H1 (cell line): Measurements from ENCODE around the gene MPZL3. TPM values are rescaled to one million over a fixed set of nuclear protein-coding genes. Genes with fewer than 3 reads are reported as not detected.

Experiments used
- CBX5 ChIP-seq: fragments of 300-800, 300-1000 bp; sonication (generic); IDR thresholded peaks from 2 replicates; pipeline ENCODE4 v1.7.1; 2016; ENCODE audit warnings: antibody characterized with exemption, low read length, low read depth
- KDM4A ChIP-seq: IDR thresholded peaks from one replicate; pipeline ENCODE4 v1.7.1; 2012; ENCODE audit warnings: low read depth, mild to moderate bottlenecking, moderate library complexity, low read length, inconsistent platforms; ENCODE audit not compliant: severe bottlenecking
- SIN3A ChIP-seq, 2 experiments: IDR thresholded peaks in 1 of 2; conservative IDR thresholded peaks in 1 of 2; 2 replicates each; pipeline ENCODE4 v1.6.1; 2011 to 2012; ENCODE audit warnings: low read length in 2 of 2, improper control_type of control experiment in 1 of 2, low read depth in 1 of 2, mild to moderate bottlenecking in 1 of 2
- SP1 ChIP-seq: IDR thresholded peaks from 2 replicates; pipeline ENCODE4 v1.6.1; 2011; ENCODE audit warnings: low read depth, low read length
- polyA plus RNA-seq, 7 experiments: library from polyadenylated mRNA; depleted of rRNA in 3 of 7; stranded (reverse) in 5 of 7; unstranded in 2 of 7; fragments of >200 nt in 5 of 7; fragments of 200-250 nt in 2 of 7; gene quantifications; 1 replicate in 5 of 7; 2 replicates in 1 of 7; 4 replicates in 1 of 7; pipeline versions ENCODE4 v1.2.1 to v1.2.3, GENCODE V29; 2011 to 2013; ENCODE audit warnings: missing spikeins in 2 of 7, mixed read lengths in 2 of 7
- total RNA-seq: library from RNA; stranded (reverse); fragmentation: NEBNext Ultra II Directional; extraction: Animal tissue kit (Norgen Biotek cat#: 25700); gene quantifications from 2 replicates; pipeline ENCODE4 v1.2.1, GENCODE V29; 2021
- TF ChIP-seq, protein P1 (sequence below): fragments of 300-600 bp; sonication (generic); IDR thresholded peaks from 2 replicates; pipeline ENCODE4 v1.7.1; 2012; ENCODE audit warnings: low read length, moderate library complexity, mild to moderate bottlenecking, inconsistent platforms; ENCODE audit not compliant: insufficient replicate concordance

Gene MPZL3
- total and polyA plus RNA-seq, 2 of the 8 experiments (the other 6 are each of a cell fraction or from before 2014, with no cell fraction given): 1.1 to 3.9 TPM

DNA sequence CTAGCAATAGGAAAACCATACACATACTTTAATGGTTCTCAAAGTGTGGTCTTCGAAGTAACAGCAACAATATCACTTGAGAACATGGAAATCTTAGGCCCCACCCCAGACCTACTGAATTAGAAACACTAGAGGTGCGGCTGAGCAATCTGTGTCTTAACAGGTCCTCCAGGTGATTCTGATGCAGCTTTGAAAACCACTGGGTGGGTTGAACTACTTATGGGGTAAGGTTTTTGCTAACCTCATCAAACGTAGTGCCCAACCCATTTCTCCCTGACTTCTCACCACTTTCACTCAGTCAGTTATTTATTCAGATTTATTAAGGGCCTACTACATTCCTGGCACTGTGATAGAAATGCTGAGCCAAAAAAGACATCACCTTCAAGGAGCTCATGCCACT is 8.2 kb upstream of the MPZL3 start (continued):
- TF ChIP-seq, protein P1, sequence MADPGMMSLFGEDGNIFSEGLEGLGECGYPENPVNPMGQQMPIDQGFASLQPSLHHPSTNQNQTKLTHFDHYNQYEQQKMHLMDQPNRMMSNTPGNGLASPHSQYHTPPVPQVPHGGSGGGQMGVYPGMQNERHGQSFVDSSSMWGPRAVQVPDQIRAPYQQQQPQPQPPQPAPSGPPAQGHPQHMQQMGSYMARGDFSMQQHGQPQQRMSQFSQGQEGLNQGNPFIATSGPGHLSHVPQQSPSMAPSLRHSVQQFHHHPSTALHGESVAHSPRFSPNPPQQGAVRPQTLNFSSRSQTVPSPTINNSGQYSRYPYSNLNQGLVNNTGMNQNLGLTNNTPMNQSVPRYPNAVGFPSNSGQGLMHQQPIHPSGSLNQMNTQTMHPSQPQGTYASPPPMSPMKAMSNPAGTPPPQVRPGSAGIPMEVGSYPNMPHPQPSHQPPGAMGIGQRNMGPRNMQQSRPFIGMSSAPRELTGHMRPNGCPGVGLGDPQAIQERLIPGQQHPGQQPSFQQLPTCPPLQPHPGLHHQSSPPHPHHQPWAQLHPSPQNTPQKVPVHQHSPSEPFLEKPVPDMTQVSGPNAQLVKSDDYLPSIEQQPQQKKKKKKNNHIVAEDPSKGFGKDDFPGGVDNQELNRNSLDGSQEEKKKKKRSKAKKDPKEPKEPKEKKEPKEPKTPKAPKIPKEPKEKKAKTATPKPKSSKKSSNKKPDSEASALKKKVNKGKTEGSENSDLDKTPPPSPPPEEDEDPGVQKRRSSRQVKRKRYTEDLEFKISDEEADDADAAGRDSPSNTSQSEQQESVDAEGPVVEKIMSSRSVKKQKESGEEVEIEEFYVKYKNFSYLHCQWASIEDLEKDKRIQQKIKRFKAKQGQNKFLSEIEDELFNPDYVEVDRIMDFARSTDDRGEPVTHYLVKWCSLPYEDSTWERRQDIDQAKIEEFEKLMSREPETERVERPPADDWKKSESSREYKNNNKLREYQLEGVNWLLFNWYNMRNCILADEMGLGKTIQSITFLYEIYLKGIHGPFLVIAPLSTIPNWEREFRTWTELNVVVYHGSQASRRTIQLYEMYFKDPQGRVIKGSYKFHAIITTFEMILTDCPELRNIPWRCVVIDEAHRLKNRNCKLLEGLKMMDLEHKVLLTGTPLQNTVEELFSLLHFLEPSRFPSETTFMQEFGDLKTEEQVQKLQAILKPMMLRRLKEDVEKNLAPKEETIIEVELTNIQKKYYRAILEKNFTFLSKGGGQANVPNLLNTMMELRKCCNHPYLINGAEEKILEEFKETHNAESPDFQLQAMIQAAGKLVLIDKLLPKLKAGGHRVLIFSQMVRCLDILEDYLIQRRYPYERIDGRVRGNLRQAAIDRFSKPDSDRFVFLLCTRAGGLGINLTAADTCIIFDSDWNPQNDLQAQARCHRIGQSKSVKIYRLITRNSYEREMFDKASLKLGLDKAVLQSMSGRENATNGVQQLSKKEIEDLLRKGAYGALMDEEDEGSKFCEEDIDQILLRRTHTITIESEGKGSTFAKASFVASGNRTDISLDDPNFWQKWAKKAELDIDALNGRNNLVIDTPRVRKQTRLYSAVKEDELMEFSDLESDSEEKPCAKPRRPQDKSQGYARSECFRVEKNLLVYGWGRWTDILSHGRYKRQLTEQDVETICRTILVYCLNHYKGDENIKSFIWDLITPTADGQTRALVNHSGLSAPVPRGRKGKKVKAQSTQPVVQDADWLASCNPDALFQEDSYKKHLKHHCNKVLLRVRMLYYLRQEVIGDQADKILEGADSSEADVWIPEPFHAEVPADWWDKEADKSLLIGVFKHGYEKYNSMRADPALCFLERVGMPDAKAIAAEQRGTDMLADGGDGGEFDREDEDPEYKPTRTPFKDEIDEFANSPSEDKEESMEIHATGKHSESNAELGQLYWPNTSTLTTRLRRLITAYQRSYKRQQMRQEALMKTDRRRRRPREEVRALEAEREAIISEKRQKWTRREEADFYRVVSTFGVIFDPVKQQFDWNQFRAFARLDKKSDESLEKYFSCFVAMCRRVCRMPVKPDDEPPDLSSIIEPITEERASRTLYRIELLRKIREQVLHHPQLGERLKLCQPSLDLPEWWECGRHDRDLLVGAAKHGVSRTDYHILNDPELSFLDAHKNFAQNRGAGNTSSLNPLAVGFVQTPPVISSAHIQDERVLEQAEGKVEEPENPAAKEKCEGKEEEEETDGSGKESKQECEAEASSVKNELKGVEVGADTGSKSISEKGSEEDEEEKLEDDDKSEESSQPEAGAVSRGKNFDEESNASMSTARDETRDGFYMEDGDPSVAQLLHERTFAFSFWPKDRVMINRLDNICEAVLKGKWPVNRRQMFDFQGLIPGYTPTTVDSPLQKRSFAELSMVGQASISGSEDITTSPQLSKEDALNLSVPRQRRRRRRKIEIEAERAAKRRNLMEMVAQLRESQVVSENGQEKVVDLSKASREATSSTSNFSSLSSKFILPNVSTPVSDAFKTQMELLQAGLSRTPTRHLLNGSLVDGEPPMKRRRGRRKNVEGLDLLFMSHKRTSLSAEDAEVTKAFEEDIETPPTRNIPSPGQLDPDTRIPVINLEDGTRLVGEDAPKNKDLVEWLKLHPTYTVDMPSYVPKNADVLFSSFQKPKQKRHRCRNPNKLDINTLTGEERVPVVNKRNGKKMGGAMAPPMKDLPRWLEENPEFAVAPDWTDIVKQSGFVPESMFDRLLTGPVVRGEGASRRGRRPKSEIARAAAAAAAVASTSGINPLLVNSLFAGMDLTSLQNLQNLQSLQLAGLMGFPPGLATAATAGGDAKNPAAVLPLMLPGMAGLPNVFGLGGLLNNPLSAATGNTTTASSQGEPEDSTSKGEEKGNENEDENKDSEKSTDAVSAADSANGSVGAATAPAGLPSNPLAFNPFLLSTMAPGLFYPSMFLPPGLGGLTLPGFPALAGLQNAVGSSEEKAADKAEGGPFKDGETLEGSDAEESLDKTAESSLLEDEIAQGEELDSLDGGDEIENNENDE: no peak
- no peak for TF ChIP-seq KDM4A
- TF ChIP-seq SP1: no peak
- TF ChIP-seq CBX5: no peak
- no peak for TF ChIP-seq SIN3A (conservative IDR thresholded peaks at IDR 0.05 in 1 of 2, IDR thresholded peaks at IDR 0.05 in 1 of 2; ENCODE audit: low read depth in 1 of 2, low read length in 2 of 2)
